AG10803 (cell line): ENCODE measurements around the gene CACNA1C.

ENCODE experiments used
- DNase-seq: peaks from one replicate; pipeline ENCODE4 v3.0.0; 2010; ENCODE audit warnings: low read depth
- H3K4me3 ChIP-seq: 2 replicates; pipeline ENCODE4 v1.5.1; 2011; ENCODE audit warnings: mild to moderate bottlenecking, low read length, control low read depth
- TF ChIP-seq, protein P1 (sequence below): conservative IDR thresholded peaks from 2 replicates; pipeline ENCODE4 v1.5.1; 2011; ENCODE audit warnings: mild to moderate bottlenecking, low read length, control low read depth, inconsistent platforms

Gene CACNA1C

GRCh38 chr12:2495417-2496112, 442.8 kb downstream of the CACNA1C start:
- H3K4me3 ChIP-seq = no peak overlapping the region
- TF ChIP-seq, protein P1, sequence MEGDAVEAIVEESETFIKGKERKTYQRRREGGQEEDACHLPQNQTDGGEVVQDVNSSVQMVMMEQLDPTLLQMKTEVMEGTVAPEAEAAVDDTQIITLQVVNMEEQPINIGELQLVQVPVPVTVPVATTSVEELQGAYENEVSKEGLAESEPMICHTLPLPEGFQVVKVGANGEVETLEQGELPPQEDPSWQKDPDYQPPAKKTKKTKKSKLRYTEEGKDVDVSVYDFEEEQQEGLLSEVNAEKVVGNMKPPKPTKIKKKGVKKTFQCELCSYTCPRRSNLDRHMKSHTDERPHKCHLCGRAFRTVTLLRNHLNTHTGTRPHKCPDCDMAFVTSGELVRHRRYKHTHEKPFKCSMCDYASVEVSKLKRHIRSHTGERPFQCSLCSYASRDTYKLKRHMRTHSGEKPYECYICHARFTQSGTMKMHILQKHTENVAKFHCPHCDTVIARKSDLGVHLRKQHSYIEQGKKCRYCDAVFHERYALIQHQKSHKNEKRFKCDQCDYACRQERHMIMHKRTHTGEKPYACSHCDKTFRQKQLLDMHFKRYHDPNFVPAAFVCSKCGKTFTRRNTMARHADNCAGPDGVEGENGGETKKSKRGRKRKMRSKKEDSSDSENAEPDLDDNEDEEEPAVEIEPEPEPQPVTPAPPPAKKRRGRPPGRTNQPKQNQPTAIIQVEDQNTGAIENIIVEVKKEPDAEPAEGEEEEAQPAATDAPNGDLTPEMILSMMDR = no peak
- DNase-seq = no peak

GRCh38 chr12:2498964-2499500, 446.2 kb downstream of the CACNA1C start:
- H3K4me3 ChIP-seq = no peak overlapping the region

GRCh38 chr12:2501464-2502191, 448.8 kb downstream of the CACNA1C start:
- TF ChIP-seq, protein P1 = no peak
- no peak for DNase-seq
- H3K4me3 ChIP-seq = no peak overlapping the region

More at GRCh38 chr12:2498964-2499500, 446.2 kb downstream of the CACNA1C start:
- DNase-seq = no peak
- TF ChIP-seq, protein P1 = no peak

DNA sequence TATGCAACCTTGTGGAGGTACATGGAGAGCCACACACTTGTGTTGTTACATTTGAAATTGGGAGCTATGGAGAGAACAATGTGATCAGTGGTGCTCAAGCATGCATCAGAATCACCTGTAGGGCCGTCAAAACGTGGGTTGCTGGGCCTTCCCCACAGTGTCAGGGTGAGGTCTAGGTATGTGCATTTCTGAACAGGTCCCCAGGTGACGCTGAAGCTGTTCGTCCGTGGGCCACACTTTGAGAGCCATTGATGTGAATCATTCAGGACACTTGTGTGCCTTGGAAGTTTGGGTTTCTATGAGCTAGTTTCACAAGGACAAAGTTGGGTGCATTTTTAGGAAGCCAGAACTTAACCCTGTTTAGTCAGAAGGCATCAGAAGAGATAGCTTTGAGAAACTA, 450.2 kb downstream of the CACNA1C start:
- TF ChIP-seq, protein P1 = no peak
- DNase-seq = no peak

GRCh38 chr12:2503762-2504161, 451.0 kb downstream of the CACNA1C start:
- TF ChIP-seq, protein P1 = no peak
- no peak overlapping the region for H3K4me3 ChIP-seq
- DNase-seq = no peak

More for the DNA sequence above, 450.2 kb downstream of the CACNA1C start:
- H3K4me3 ChIP-seq = no peak overlapping the region

- TF ChIP-seq, protein P1 = no peak
- no peak for DNase-seq
Measured at GRCh38 chr12:2504577-2504976, 451.8 kb downstream of the CACNA1C start.

More at GRCh38 chr12:2504577-2504976, 451.8 kb downstream of the CACNA1C start:
- no peak overlapping the region for H3K4me3 ChIP-seq
